Measurements from ENCODE around the gene NAT16.
"Not testable (repeated sequence)": the region's sequence is repeated elsewhere in the genome, so short reads cannot be mapped to it uniquely, and the experiment has no call there.

The NAT16 gene

DNA sequence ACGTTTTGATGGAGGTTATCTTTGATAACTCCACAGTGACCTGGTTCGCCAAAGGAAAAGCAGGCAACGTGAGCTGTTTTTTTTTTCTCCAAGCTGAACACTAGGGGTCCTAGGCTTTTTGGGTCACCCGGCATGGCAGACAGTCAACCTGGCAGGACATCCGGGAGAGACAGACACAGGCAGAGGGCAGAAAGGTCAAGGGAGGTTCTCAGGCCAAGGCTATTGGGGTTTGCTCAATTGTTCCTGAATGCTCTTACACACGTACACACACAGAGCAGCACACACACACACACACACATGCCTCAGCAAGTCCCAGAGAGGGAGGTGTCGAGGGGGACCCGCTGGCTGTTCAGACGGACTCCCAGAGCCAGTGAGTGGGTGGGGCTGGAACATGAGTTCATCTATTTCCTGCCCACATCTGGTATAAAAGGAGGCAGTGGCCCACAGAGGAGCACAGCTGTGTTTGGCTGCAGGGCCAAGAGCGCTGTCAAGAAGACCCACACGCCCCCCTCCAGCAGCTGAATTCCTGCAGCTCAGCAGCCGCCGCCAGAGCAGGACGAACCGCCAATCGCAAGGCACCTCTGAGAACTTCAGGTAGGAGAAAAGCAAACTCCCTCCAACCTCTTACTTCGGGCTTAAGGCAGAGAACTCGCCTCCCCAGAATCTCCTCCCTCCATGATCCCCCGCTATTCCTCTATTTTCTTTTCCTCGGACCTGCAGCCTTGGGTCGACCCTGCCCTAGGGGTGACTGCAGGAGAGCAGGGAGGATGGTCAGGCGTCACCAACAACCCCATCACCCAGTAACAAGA is 53.2 kb downstream of the NAT16 start, which contains the start of gene SERPINE1:
TSS of gene SERPINE1 (plus strand) at position 454 of the 809 bp plus-strand sequence. CDS start 1,290 bp downstream, outside the sequence.
- no peak for DNase-seq (ENCODE audit: low read depth)

DNA sequence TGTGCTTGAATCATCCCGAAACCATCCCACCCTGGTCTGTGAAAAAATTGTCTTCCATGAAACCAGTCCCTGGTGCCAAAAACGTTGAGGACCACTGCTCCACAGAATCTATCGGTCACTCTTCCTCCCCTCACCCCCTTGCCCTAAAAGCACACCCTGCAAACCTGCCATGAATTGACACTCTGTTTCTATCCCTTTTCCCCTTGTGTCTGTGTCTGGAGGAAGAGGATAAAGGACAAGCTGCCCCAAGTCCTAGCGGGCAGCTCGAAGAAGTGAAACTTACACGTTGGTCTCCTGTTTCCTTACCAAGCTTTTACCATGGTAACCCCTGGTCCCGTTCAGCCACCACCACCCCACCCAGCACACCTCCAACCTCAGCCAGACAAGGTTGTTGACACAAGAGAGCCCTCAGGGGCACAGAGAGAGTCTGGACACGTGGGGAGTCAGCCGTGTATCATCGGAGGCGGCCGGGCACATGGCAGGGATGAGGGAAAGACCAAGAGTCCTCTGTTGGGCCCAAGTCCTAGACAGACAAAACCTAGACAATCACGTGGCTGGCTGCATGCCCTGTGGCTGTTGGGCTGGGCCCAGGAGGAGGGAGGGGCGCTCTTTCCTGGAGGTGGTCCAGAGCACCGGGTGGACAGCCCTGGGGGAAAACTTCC is 54.0 kb downstream of the NAT16 start:
- no peak for DNase-seq (ENCODE audit: low read depth)

- DNase-seq (ENCODE audit: low read depth) = no peak
These were observed 55.6 kb downstream of the NAT16 start for GRCh38 chr7:101124376-101125056.

DNA sequence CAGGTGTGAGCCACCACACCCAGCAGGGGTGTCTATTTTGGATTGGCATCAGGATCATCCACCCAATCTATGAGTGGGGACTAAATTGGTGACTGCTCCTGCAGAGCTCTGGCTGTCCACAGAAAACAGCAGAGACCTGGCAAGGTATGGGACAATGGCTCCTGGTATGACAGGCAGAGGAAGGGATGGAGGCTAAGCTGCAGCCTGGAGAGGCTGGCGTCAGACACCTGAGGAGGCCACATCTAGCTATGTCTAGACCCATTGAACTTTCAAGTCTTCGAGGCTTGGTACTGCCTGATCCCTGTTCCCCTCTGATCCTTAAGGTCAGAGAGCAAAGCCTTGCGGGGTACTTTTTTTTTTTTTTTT is 56.4 kb downstream of the NAT16 start:
- DNase-seq (ENCODE audit: low read depth) = no peak

GRCh38 chr7:101122933-101123702 is 57.0 kb downstream of the NAT16 start:
- DNase-seq (ENCODE audit: low read depth) = no peak

DNA sequence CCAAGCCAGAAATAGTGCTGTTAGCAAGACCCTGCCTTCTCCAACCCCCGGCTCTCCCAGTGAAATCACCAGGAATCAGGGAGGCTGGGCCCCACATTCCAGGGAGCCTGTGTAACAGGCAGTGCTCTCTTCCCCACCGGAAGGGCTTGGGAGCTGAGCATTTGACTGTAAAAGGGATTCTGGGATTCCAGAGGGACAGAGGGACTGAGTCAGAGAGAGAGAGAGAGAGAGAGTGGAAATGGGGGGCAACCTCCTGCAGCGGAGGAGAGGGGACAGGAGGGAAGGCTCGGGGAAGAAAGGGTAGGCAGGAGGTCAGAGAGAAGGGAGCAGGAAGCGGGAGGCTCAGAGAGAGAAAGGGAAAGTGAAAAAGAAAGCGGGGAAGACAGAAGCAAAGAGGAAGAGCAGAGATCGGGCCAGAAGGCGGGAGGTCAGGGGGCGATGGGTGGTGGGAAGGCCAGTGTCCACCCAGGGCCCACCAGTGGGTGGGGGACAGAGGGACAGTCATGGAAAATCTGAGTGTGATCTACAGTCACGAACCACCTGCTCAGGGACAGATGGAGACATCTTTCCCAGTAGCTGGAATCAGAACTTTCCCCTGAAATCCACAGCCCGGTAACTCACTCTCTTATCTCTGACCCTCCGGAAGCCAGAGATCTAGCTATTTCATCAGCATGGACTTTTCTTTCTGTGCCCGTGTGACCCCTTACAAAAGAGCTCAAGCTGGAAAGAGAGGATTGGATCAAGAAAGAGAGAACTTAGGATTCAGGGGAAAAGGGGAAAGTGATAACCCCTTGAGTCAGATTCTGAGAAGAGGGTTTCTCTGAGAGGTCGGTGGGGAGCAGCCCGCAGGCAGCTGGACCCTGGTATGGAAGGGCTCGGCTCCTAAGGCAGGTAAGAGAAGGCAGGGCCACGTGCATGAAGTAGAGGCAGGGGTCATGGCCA is 57.8 kb downstream of the NAT16 start:
- no peak for DNase-seq (ENCODE audit: low read depth)

DNA sequence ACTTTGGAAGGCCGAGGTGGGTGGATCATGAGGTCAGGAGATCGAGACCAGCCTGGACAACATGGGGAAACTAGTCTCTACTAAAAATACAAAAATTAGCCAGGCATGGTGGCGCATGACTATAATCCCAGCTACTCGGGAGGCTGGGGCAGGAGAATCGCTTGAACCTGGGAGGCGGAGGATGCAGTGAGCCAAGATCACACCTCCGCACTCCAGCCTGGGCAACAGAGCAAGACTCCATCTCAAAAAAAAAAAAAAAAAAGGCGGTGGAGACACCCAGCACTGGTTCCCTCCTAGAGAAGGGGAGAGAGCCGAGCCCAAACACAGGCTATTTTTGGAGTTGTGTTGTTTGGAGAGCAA is 58.5 kb downstream of the NAT16 start:
- not testable (repeated sequence) for DNase-seq (ENCODE audit: low read depth)

All from T follicular helper cell (primary cell).